ENCODE data around the gene SIL1.

DNA sequence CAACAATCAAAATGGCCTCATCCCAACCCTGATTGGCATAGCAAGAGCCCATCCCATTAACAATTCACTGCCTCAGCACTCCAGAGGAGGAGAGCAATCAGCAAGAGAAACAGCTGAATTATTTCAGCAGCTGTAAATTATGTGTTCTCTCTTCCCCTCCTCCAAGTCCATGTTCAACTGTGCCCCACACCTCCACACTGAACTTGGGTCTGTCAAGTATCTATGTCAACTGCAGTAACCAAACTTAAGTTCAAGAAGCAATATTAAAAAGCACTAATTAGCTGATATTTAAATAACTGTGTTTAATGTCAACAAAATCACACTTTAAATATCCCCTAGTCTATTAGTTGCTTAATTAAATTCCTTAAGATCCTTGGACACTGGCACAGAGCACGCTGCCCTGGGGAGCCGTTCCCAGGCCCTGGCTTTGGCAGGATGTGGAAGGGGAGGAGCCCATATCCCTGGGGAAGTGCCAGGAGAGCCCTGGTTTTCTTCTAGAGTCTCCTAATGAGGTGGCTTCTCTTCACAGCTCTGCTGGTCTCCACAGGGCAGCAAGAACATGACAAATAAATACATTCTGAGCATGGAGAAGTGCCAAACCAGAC, 50.6 kb downstream of the SIL1 start:
- TF ChIP-seq, protein P1, sequence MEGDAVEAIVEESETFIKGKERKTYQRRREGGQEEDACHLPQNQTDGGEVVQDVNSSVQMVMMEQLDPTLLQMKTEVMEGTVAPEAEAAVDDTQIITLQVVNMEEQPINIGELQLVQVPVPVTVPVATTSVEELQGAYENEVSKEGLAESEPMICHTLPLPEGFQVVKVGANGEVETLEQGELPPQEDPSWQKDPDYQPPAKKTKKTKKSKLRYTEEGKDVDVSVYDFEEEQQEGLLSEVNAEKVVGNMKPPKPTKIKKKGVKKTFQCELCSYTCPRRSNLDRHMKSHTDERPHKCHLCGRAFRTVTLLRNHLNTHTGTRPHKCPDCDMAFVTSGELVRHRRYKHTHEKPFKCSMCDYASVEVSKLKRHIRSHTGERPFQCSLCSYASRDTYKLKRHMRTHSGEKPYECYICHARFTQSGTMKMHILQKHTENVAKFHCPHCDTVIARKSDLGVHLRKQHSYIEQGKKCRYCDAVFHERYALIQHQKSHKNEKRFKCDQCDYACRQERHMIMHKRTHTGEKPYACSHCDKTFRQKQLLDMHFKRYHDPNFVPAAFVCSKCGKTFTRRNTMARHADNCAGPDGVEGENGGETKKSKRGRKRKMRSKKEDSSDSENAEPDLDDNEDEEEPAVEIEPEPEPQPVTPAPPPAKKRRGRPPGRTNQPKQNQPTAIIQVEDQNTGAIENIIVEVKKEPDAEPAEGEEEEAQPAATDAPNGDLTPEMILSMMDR (IDR thresholded peaks at IDR 0.05), result no peak
- TF ChIP-seq EP300 (IDR thresholded peaks at IDR 0.05) (no peak), POLR2A (IDR thresholded peaks at IDR 0.05) (no peak)
